Stimulated activated CD4-positive, alpha-beta T cell treated with anti-CD3 and anti-CD28 coated beads, Interleukin-12 subunit alpha, Interleukin-12 subunit beta, amount 100 ng/mL, for 24 hours (primary cell): ENCODE results near the gene CPLX1.
"Not testable (repeated sequence)": the region's sequence is repeated elsewhere in the genome, so short reads cannot be mapped to it uniquely, and the experiment has no call there.

Experiments
- DNase-seq, 2 experiments: peaks; one replicate each; pipeline ENCODE4 v3.0.0-alpha.2; 2020; ENCODE audit warnings: low read depth in 2 of 2

The CPLX1 gene

GRCh38 chr4:757111-757510 lies 68.8 kb downstream of the CPLX1 start:
- DNase-seq: no peak

- no peak for DNase-seq
Measured at GRCh38 chr4:754221-755120, 71.5 kb downstream of the CPLX1 start.

GRCh38 chr4:753186-753585 lies 72.7 kb downstream of the CPLX1 start:
- DNase-seq: not testable (repeated sequence)

GRCh38 chr4:752196-752861 lies 73.6 kb downstream of the CPLX1 start:
- DNase-seq: no peak

GRCh38 chr4:751676-752075 lies 74.3 kb downstream of the CPLX1 start:
- no peak for DNase-seq

GRCh38 chr4:749698-750666 lies 75.9 kb downstream of the CPLX1 start:
- no peak for DNase-seq

- no peak for DNase-seq
Measured at GRCh38 chr4:748461-748860, 77.5 kb downstream of the CPLX1 start.

GRCh38 chr4:747546-748170 lies 78.3 kb downstream of the CPLX1 start:
- DNase-seq: no peak

GRCh38 chr4:744212-744841 lies 81.6 kb downstream of the CPLX1 start:
- no peak for DNase-seq

- no peak for DNase-seq
Measured at GRCh38 chr4:743463-744211, 82.3 kb downstream of the CPLX1 start.

GRCh38 chr4:742742-743311 lies 83.1 kb downstream of the CPLX1 start:
- DNase-seq: peak; percentile 54 to 75

- DNase-seq: no peak
Measured at GRCh38 chr4:742096-742741, 83.7 kb downstream of the CPLX1 start.

- DNase-seq: no peak
Measured at GRCh38 chr4:740656-741282, 85.2 kb downstream of the CPLX1 start.

- no peak for DNase-seq
Measured at GRCh38 chr4:740011-740410, 85.9 kb downstream of the CPLX1 start.

- DNase-seq: no peak
Measured at GRCh38 chr4:739569-739968, 86.4 kb downstream of the CPLX1 start.

- DNase-seq: no peak
Measured at GRCh38 chr4:738781-739280, 87.1 kb downstream of the CPLX1 start.

GRCh38 chr4:736561-736960 lies 89.4 kb downstream of the CPLX1 start:
- DNase-seq: not testable (repeated sequence)

- no peak for DNase-seq
Measured at GRCh38 chr4:735583-735982, 90.3 kb downstream of the CPLX1 start.
